Measurements from ENCODE around the gene SLC16A8.
A peak's percentile ranks its signal among the peaks of the same experiment; 100 is the strongest.
"Not testable (repeated sequence)": the region's sequence is repeated elsewhere in the genome, so short reads cannot be mapped to it uniquely, and the experiment has no call there.

SLC16A8 gene, protein sequence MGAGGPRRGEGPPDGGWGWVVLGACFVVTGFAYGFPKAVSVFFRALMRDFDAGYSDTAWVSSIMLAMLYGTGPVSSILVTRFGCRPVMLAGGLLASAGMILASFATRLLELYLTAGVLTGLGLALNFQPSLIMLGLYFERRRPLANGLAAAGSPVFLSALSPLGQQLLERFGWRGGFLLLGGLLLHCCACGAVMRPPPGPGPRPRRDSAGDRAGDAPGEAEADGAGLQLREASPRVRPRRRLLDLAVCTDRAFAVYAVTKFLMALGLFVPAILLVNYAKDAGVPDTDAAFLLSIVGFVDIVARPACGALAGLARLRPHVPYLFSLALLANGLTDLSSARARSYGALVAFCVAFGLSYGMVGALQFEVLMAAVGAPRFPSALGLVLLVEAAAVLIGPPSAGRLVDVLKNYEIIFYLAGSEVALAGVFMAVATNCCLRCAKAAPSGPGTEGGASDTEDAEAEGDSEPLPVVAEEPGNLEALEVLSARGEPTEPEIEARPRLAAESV

GRCh38 chr22:38083931-38084631 lies at the start of gene SLC16A8:
Gene SLC16A8, minus strand, starts transcription at chr22:38084184. Its CDS starts 1,311 bp downstream, at chr22:38082873.
- DNase-seq = no peak

DNA sequence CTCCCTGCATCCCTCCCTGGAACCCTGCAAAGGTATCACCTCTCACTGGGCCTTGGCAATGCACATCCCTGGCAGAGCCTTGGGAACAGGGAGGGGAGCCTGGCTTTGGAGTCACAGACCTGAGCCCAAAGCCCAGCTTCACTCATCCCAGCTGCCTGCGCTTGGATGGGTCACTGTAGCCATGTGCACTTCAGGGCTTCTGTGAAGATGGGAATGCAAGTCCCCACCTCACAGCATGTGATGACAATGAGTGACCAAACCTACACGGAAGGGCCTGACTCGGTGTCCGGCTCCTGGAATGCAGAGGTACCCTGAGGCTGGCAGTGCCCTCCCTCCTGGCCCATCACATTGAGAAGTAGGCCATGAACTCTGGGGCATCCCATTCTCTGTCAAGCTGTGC lies 49.3 kb upstream of the SLC16A8 start:
- DNase-seq = no peak

DNA sequence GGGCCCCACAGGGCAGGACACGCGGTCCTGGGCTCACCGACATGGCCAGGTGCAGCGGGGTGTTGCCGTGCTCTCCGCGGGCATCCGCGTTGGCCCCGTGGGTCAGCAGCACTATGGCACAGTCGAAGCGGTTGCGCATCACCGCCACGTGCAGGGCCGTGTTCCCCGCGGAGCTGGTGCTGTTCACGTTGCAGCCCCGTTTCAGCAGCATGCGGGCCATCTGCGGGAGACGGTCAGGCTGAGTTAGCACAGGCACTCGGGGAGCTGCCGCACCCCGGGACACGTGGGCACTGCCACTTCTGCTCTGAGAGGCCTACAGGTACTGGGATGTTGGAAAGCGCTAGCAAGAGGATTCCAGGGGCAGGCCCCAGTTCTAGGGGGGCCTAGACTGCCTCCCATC lies 48.8 kb upstream of the SLC16A8 start:
- DNase-seq = no peak

DNA sequence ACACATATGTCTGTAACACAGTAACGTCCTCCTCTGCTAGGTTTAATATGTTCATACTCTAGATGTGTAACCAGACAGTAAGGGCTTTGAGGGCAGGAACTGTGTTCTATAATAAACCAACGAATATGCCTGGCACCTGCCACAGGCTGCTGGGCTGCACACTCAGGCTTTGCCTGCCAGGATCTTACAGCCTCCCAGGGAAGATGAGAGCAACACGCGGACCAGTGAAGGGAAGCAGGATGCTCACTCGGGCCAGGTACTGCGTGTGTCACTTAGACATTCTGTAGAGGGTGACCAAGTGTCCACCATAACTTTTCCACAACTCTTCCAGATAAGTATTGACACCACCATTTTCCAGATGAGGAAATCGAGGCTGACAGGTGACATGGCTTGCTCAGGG lies 48.2 kb upstream of the SLC16A8 start:
- DNase-seq = no peak

DNA sequence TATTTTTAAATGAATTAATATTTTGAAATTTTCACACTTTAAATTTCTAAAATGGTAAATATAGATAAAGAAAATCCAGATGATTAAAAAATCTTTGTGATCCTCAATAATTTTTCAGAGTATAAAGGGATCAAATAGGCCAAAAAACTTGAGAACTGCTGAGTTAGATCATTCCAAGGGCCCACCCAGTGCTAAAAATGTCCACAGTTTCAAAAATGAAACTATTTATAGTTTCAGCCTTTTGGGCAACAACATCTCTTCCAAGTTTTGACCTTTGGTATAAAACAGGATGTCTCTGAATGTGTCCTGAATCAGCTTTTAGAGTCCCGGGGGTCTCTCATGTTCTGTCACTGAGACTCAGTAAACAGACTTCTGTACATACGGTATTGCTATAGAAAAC lies 47.4 kb upstream of the SLC16A8 start:
- DNase-seq = no peak

- no peak for DNase-seq
These were observed 45.9 kb upstream of the SLC16A8 start for GRCh38 chr22:38129856-38130255.

DNA sequence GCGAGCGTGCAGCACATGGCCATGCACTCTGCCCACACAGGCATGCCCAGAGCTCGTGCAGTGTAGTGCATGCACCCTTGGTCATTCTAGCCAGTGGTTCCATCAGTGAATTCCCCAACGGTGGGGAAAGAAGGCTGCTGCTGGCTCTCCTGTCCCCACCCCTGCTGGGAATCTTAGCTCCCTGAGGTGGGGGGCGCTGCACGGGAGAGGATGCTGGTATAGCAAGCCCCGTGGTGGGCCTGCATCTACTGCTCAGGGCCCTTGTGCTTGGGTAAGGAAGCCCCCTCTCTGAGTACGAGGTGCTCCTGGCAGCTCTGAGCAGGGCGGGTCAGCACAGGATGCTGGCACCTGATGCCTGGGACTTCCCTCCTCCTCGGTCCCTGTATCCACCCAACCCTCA lies 45.0 kb upstream of the SLC16A8 start:
- DNase-seq = no peak

- no peak for DNase-seq
These were observed 43.9 kb upstream of the SLC16A8 start for GRCh38 chr22:38127869-38128268.

GRCh38 chr22:38126928-38127668 lies 43.1 kb upstream of the SLC16A8 start:
- DNase-seq = no peak

DNA sequence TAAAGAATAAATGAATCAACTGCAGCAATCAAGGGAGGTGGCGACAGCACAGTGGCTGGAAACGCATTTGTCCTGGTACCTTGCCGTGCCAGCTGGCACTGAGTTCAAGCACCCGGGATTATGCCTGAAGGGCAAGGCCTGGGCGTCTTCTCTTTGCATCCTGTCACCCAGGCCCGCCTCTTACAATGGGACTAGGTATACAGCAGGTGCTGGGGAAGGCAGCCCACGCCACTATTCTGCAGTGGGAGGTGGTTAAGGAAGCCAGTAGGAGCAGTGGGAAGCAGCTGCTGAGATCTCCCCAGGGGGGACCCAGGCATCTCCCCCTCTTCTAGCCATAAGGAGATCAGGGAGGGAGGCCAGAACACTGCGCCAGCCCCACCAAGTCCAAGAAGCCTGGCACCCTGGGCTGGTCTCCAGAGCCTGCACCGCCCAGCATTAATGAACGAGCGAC lies 41.8 kb upstream of the SLC16A8 start:
- DNase-seq = no peak

GRCh38 chr22:38125038-38125610 lies 41.1 kb upstream of the SLC16A8 start:
- DNase-seq = no peak

GRCh38 chr22:38124236-38124974 lies 40.4 kb upstream of the SLC16A8 start:
- no peak for DNase-seq

- DNase-seq = no peak
These were observed 38.6 kb upstream of the SLC16A8 start for GRCh38 chr22:38122616-38123015.

GRCh38 chr22:38120359-38121110 lies 36.6 kb upstream of the SLC16A8 start:
- no peak for DNase-seq

GRCh38 chr22:38118747-38119146 lies 34.8 kb upstream of the SLC16A8 start:
- not testable (repeated sequence) for DNase-seq

DNA sequence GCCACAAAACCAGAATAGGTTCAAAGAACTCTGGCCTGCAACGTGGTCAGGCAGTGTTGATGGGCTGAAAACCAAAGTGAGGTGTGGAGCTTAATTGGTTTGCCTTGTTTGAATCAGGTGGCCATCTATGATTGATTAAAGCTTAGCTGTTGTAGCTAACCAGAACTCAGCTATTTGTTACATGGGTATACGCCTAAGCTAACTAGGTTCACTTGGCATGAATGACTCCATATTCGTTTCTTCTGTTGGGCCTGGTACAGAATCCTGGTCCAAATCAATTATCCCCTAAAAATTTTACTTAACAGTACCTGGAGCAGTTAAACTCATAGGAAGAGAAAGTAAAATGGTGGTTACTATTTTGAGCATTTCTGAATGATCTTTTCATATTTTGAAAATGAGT lies 34.2 kb upstream of the SLC16A8 start:
- no peak for DNase-seq

DNA sequence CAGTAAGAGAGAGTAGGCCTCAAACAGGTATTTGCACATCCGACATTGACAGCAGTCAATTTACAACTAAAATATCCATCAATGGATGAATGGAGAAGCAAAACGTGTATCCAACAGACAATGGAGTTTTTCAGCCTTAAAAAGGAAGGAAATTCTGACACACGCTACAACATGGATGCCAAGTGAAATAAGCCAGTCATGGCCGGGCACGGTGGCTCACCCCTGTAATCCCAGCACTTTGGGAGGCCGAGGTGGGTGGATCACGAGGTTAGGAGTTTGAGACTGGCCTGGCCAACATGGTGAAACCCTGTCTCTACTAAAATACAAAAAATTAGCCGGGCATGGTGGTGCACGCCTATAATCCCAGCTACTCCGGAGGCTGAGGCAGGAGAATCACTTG lies 33.6 kb upstream of the SLC16A8 start:
- DNase-seq = not testable (repeated sequence)

- no peak for DNase-seq
These were observed 31.6 kb upstream of the SLC16A8 start for GRCh38 chr22:38115423-38116205.

- DNase-seq = peak; percentile 83
These were observed 30.8 kb upstream of the SLC16A8 start for GRCh38 chr22:38114484-38115398.

Measured in left hindlimb (tissue), 1 donor.